HG02588 (cell line): ENCODE data around the gene HPRT1.
"Not testable (repeated sequence)": the region's sequence is repeated elsewhere in the genome, so short reads cannot be mapped to it uniquely, and the experiment has no call there.

Source experiments
- ATAC-seq: cut with Tn5 transposase; IDR thresholded peaks from one replicate; pipeline ENCODE4 v1.9.1; 2021; ENCODE audit warnings: mild to moderate bottlenecking, moderate library complexity; ENCODE audit not compliant: unreplicated experiment

Gene HPRT1

GRCh38 chrX:134460005-134460861 is at the start of gene HPRT1:
TSS of gene HPRT1 (plus strand) at chrX:134460165. CDS start at chrX:134460312, 147 bp downstream.
- ATAC-seq, result peak; percentile 94

- no peak for ATAC-seq
Measured at GRCh38 chrX:134416087-134416486, 43.9 kb upstream of the HPRT1 start.

- ATAC-seq, result no peak
Measured at GRCh38 chrX:134418317-134419113, 41.5 kb upstream of the HPRT1 start.

GRCh38 chrX:134419784-134420183 is 40.2 kb upstream of the HPRT1 start:
- no peak for ATAC-seq

GRCh38 chrX:134423606-134424005 is 36.4 kb upstream of the HPRT1 start:
- no peak for ATAC-seq

GRCh38 chrX:134426281-134426680 is 33.7 kb upstream of the HPRT1 start:
- ATAC-seq, result no peak

- ATAC-seq, result no peak
Measured at GRCh38 chrX:134431894-134432293, 28.1 kb upstream of the HPRT1 start.

- no peak for ATAC-seq
Measured at GRCh38 chrX:134435894-134436293, 24.1 kb upstream of the HPRT1 start.

- no peak for ATAC-seq
Measured at GRCh38 chrX:134443020-134443419, 16.9 kb upstream of the HPRT1 start.

GRCh38 chrX:134443461-134443860 is 16.5 kb upstream of the HPRT1 start:
- ATAC-seq, result no peak

- no peak for ATAC-seq
Measured at GRCh38 chrX:134444681-134445080, 15.3 kb upstream of the HPRT1 start.

GRCh38 chrX:134452596-134452995 is 7.4 kb upstream of the HPRT1 start:
- ATAC-seq, result no peak

- no peak for ATAC-seq
Measured at GRCh38 chrX:134453631-134454030, 6.3 kb upstream of the HPRT1 start.

GRCh38 chrX:134454506-134454905 is 5.5 kb upstream of the HPRT1 start:
- no peak for ATAC-seq

GRCh38 chrX:134457708-134458107 is 2.3 kb upstream of the HPRT1 start:
- ATAC-seq, result no peak

GRCh38 chrX:134459683-134460004 is 321 bp upstream of the HPRT1 start:
- ATAC-seq, result no peak

GRCh38 chrX:134460862-134461220 is 876 bp downstream of the HPRT1 start:
- peak; percentile 5 for ATAC-seq

- no peak for ATAC-seq
Measured at GRCh38 chrX:134461437-134461836, 1.5 kb downstream of the HPRT1 start.

- ATAC-seq, result no peak
Measured at GRCh38 chrX:134462927-134463326, 3.0 kb downstream of the HPRT1 start.

- ATAC-seq, result not testable (repeated sequence)
Measured at GRCh38 chrX:134464453-134464852, 4.5 kb downstream of the HPRT1 start.

GRCh38 chrX:134469486-134469885 is 9.5 kb downstream of the HPRT1 start:
- ATAC-seq, result no peak

- no peak for ATAC-seq
Measured at GRCh38 chrX:134470013-134470412, 10.0 kb downstream of the HPRT1 start.
